Measurements from ENCODE around the gene NPTX2.

DNA sequence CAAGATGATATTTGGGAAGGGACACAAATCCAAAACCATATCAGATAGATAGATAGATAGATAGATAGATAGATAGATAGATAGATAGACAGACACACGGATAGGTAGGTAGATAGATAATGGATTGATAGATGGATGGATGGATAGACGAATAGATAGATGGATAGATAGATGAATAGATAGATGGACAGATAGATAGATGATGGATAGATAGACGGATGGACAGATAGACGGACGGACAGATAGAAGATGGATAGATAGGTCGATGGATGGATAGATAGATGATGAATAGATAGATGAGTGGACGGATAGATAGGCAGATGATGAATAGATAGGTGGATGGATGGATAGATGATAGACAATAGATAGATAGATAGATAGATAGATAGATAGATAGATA, 39.8 kb downstream of the NPTX2 start:
- TF ChIP-seq CTCF (IDR thresholded peaks at IDR 0.05; ENCODE audit: low read depth, low read length) (no peak), EZH2phosphoT487 (IDR thresholded peaks at IDR 0.05; ENCODE audit: low read depth) (no peak)
